GM23248 (cell line): ENCODE data around the gene TP63.

ENCODE experiments used
- EZH2 ChIP-seq: fragments of 200-600 bp; sonication (generic); IDR thresholded peaks from 2 replicates; pipeline ENCODE4 v1.6.1; 2018; ENCODE audit warnings: antibody characterized with exemption, mild to moderate bottlenecking; ENCODE audit not compliant: insufficient read depth, poor library complexity, severe bottlenecking
- EZH2phosphoT487 ChIP-seq: fragments of 200-600 bp; sonication (generic); IDR thresholded peaks from 2 replicates; pipeline ENCODE4 v1.6.1; 2018; ENCODE audit warnings: antibody characterized with exemption, moderate library complexity, mild to moderate bottlenecking, low read depth; ENCODE audit not compliant: insufficient read depth

DNA sequence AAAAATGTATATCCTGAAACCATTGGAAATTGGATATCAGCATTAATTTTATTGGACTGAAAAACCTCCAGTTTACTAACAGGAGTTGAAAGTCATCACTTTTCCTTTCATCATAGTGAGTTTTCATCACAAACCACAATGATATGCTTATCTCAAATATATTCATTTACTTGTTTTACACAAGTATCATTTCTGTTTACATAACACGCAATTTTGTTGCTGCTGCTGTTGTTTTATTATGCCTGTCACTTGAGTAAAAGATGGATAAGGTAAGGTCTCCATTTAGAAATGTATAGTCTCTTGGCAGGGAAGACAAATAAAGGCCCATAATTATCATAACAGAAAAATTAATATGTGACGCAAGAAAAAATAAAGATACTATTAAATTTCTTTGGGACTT, 199.2 kb downstream of the TP63 start:
- TF ChIP-seq EZH2 (no peak), EZH2phosphoT487 (no peak)
